Activated T-cell treated with anti-CD3 and anti-CD28 coated beads for 48 hours (primary cell): Measurements from ENCODE around the gene CYP21A2.
A peak's percentile ranks its signal among the peaks of the same experiment; 100 is the strongest.

Source experiments
- DNase-seq: peaks from one replicate; pipeline ENCODE4 v3.0.0-alpha.2; 2020; ENCODE audit warnings: low read depth

Gene CYP21A2

GRCh38 chr6:32083812-32084768, 45.9 kb downstream of the CYP21A2 start:
- DNase-seq = no peak

DNA sequence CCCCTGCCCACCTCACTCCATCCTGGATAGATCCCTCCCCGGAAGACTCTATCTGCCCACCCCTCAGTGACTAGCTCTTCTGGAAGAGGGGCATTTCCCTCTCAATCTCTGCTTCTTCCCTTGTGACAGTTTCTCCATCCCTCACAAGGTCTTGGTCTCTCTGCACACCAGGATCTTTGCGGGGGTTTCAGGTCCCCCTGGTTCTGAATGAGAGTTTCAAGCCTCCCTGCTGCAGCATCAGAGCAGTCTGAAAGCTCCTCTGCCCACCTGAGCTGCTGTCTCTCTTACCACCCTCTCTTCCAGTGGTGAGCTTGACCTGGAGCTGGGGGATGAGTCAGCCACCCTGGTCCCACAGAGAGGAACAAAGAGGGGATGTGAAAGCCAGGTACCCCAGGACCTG, 46.6 kb downstream of the CYP21A2 start:
- no peak for DNase-seq

DNA sequence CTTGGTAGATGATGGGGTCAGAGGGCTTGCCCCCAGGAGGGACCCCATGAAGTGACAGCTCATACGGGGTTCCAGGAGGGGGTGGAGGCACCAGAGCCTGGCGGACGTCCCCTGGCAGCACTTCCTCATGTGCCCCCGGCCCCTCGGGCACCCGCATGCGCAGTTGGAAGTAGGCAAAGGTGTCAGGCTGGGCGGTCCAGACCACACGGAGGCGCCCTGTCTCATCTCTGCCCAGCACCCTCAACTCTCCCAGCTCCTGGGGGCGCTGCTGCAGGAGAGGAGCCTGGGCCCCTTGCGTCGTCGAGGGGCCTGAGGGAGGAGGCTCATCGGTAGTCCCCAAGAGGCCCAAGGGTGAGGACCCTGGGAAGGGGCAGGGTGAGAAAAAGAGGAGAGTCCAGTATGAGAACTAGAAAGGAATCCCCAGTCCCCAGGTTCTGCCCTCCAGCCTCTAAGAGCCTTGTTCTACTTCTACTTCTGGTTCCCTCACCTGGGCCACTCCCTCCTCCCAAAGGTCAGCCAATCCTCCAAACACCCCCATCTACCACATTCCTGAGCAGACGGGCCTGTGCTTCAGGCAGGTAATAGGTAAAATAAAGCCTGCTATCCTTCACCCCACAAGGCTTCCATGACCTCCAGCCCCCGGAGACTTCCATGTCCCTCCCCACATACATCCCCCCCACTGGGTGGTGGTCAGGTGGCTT, 47.7 kb downstream of the CYP21A2 start:
- no peak for DNase-seq

- DNase-seq = peak; percentile 35
These were observed 48.7 kb downstream of the CYP21A2 start for GRCh38 chr6:32086661-32087573.

- peak; percentile 76 for DNase-seq
These were observed 49.6 kb downstream of the CYP21A2 start for GRCh38 chr6:32087574-32088486.

GRCh38 chr6:32088487-32089049, 50.4 kb downstream of the CYP21A2 start:
- DNase-seq = no peak

DNA sequence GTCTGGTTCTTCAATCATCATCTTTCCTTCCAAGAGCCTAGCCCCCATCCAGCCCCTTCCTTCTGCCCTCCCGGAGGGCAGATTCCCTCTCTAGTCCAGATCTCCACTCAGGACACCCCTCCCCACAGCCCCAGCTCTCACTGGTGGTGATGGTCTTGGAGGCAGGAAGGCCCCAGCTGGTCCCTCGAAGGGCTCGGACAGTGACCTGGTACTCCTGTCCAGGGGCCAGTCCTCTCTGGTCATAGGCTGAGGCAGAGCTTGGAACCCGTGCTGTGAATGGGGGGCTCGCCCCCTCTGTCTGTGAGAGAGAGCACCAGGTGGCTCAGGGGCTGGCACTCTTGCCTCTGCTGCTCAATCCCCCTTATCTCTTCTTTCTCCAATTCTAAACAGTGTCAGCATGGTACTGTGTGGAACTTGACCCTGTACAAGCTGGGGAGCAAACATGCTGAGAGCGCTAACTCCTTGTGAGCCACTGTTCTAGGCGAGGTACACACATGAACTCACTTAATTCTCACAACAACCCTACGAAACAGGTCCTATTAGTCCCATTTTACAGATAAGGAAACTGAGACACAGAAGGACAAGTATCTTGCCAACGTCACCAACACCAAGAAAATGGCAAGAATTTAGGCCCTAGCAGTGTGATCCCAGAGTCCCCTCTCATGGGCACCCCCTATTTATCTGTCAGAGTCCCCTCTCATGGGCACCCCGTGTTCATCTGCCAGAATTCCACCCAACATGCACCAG, 51.0 kb downstream of the CYP21A2 start:
- DNase-seq = no peak
